Measurements from ENCODE around the gene PPOX. TPM values are rescaled to one million over a fixed set of nuclear protein-coding genes. Genes with fewer than 3 reads are reported as not detected.

PPOX gene
- total RNA-seq, 4 donors from 2014 or later: 22.2 to 75.2 (median 37.2) TPM

DNA sequence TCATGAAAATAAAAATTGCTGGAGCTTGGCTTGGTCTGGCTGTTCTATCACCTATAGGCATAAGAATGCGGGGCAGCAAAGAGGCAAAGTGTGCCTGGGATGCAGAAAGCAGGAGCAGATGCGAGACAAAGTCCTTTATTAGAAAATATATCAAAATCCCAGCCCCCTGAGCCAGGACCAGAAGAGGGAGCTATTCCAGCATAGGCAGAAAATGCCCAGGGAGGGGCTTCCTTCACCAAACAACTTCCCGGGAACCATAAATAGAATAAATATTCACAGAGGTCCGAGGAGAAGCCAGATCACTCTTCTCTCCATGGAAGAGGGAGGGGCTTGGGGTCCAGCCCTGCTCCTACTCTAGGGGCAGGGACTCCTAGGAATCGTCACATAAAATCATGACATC lies 5.0 kb downstream of the PPOX start:
- no peak for TF ChIP-seq POLR2AphosphoS5 (IDR thresholded peaks at IDR 0.05)
- no peak for TF ChIP-seq POLR2A (IDR thresholded peaks at IDR 0.05)
- TF ChIP-seq, protein P1, sequence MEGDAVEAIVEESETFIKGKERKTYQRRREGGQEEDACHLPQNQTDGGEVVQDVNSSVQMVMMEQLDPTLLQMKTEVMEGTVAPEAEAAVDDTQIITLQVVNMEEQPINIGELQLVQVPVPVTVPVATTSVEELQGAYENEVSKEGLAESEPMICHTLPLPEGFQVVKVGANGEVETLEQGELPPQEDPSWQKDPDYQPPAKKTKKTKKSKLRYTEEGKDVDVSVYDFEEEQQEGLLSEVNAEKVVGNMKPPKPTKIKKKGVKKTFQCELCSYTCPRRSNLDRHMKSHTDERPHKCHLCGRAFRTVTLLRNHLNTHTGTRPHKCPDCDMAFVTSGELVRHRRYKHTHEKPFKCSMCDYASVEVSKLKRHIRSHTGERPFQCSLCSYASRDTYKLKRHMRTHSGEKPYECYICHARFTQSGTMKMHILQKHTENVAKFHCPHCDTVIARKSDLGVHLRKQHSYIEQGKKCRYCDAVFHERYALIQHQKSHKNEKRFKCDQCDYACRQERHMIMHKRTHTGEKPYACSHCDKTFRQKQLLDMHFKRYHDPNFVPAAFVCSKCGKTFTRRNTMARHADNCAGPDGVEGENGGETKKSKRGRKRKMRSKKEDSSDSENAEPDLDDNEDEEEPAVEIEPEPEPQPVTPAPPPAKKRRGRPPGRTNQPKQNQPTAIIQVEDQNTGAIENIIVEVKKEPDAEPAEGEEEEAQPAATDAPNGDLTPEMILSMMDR (IDR thresholded peaks at IDR 0.05): no peak
- TF ChIP-seq EP300 (IDR thresholded peaks at IDR 0.05): no peak
- Histone ChIP-seq H3K27me3 (no peaks in the 10 kb centered on the region), H3K27ac (peak overlapping the region; percentile 26), H3K36me3 (peaks cover 67% of the 10 kb centered on the region), H3K9me3 (no peaks in the 10 kb centered on the region), H3K4me3 (no peak overlapping the region), H3K4me1 (peaks cover 53% of the 10 kb centered on the region)
- 58% methylated on average over 5 of the region's 5 CpGs for WGBS
- no peak for DNase-seq (ENCODE audit: low spot score in 2 of 2)

DNA sequence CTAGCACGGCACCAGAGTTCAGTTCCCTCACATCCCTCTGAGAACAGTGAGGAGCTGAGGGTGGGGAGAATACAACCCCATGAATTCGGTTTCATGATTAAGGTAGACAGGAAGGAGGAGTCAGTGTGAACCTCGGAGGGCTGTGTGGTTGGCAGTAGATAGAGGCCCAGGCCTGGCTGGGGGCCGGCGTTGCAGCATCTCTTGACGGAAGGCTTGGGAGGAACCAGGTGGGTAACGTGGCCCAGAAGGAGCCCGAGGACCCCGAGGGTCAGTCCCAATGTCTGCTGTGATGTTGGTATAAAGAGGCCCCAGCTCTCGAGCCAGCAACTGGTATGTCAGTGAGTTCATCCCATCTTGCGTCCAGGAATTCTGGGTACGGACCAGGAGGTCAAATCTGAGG lies 5.5 kb downstream of the PPOX start:
- Histone ChIP-seq H3K4me3 (no peak overlapping the region), H3K4me1 (peaks cover 54% of the 10 kb centered on the region), H3K9me3 (no peaks in the 10 kb centered on the region), H3K36me3 (peaks cover 67% of the 10 kb centered on the region), H3K27ac (peak overlapping the region; percentile 26), H3K27me3 (no peaks in the 10 kb centered on the region)
- TF ChIP-seq POLR2AphosphoS5 (IDR thresholded peaks at IDR 0.05) (no peak), EP300 (IDR thresholded peaks at IDR 0.05) (no peak), POLR2A (IDR thresholded peaks at IDR 0.05) (no peak)
- TF ChIP-seq, protein P1 (IDR thresholded peaks at IDR 0.05): no peak
- no peak for DNase-seq (ENCODE audit: low spot score in 2 of 2)
- 81% methylated on average over 12 of the region's 12 CpGs for WGBS

GRCh38 chr1:161172349-161172748 lies 6.1 kb downstream of the PPOX start:
- no peaks in the 10 kb centered on the region for H3K9me3 ChIP-seq
- H3K27me3 ChIP-seq: no peaks in the 10 kb centered on the region
- H3K36me3 ChIP-seq: peaks cover 67% of the 10 kb centered on the region
- TF ChIP-seq EP300 (IDR thresholded peaks at IDR 0.05) (no peak), POLR2AphosphoS5 (IDR thresholded peaks at IDR 0.05) (no peak), POLR2A (IDR thresholded peaks at IDR 0.05) (no peak)
- TF ChIP-seq, protein P1 (IDR thresholded peaks at IDR 0.05): no peak
- DNase-seq (ENCODE audit: low spot score in 2 of 2): no peak
- H3K4me1 ChIP-seq: peaks cover 48% of the 10 kb centered on the region
- 41% methylated on average over 1 of the region's 1 CpG for WGBS
- no peak overlapping the region for H3K4me3 ChIP-seq
- H3K27ac ChIP-seq: peak overlapping the region; percentile 26

DNA sequence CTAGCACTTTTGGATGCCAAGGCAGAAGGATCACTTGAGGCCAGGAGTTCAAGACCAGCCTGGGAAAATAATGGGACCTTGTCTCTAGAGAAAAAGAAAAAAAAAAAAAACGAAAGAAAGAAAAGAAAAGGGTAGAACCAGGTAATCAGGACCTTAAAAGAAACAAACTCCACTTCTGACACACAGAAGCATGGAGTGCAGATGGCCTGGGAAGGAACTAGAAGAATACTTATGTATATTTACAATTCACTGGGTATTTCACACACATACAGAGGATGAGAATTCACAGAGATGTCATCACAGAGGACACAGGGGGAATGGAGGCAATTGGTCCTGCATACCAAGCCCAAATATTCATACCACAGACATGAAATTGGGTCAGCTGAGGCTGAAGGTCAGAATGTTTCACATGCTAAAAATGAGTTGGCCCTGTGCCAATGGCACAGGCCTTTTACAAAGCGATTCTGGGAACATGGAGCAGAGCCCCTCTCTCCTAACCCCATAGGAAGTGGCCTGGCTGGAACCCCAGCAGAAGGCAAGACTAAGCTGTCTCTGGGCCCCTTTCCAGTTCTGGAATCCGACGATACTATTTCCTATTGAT lies 6.7 kb downstream of the PPOX start:
- 45% methylated on average over 4 of the region's 4 CpGs for WGBS
- no peaks in the 10 kb centered on the region for H3K9me3 ChIP-seq
- H3K27ac ChIP-seq: peak overlapping the region; percentile 54
- H3K4me1 ChIP-seq: peaks cover 48% of the 10 kb centered on the region
- no peak for TF ChIP-seq POLR2A (IDR thresholded peaks at IDR 0.05)
- peak in 1 of 3 donors; percentile 16 for TF ChIP-seq POLR2AphosphoS5 (IDR thresholded peaks at IDR 0.05)
- no peaks in the 10 kb centered on the region for H3K27me3 ChIP-seq
- peaks cover 67% of the 10 kb centered on the region for H3K36me3 ChIP-seq
- H3K4me3 ChIP-seq: no peak overlapping the region
- DNase-seq (ENCODE audit: low spot score in 2 of 2): no peak

- Histone ChIP-seq H3K36me3 (peaks cover 67% of the 10 kb centered on the region), H3K4me3 (no peak overlapping the region), H3K4me1 (peaks cover 51% of the 10 kb centered on the region), H3K27me3 (no peaks in the 10 kb centered on the region), H3K27ac (peak overlapping the region; percentile 54), H3K9me3 (no peaks in the 10 kb centered on the region)
- DNase-seq (ENCODE audit: low spot score in 2 of 2): no peak
- TF ChIP-seq, protein P1 (IDR thresholded peaks at IDR 0.05): no peak
- 92% methylated on average over 11 of the region's 11 CpGs for WGBS
Observed at GRCh38 chr1:161173711-161174110, 7.5 kb downstream of the PPOX start.

DNA sequence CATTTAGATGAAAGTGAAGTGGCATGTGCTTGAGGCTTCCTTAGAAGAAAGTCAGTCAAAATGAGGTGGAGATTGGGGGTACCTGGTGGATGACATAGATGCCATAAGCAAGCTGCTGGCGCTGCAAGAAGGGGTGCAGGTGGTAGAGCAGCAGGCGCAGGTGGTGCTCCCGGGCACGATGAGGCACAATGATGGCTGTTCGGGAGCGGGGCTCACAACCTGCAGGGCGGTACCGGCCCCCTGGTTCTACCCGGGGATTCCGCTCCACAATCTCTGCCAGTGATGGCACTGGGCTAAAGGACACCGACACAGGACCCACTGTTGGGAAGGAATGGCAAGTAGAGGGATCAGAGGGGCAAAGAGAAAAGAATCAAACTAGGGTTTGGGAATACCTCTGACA lies 8.7 kb downstream of the PPOX start:
- 92% methylated on average over 11 of the region's 11 CpGs for WGBS

More for the DNA sequence above, 8.7 kb downstream of the PPOX start:
- Histone ChIP-seq H3K36me3 (peaks cover 55% of the 10 kb centered on the region), H3K27me3 (no peaks in the 10 kb centered on the region), H3K9me3 (no peaks in the 10 kb centered on the region), H3K27ac (no peak overlapping the region), H3K4me3 (no peak overlapping the region), H3K4me1 (peaks cover 51% of the 10 kb centered on the region)
- TF ChIP-seq EP300 (IDR thresholded peaks at IDR 0.05): no peak
- TF ChIP-seq POLR2A (IDR thresholded peaks at IDR 0.05): no peak
- TF ChIP-seq, protein P1 (IDR thresholded peaks at IDR 0.05): no peak
- no peak for TF ChIP-seq POLR2AphosphoS5 (IDR thresholded peaks at IDR 0.05)
- DNase-seq (ENCODE audit: low spot score in 2 of 2): no peak
